ENCODE results near the gene NLRP11. TPM values are rescaled to one million over a fixed set of nuclear protein-coding genes. Genes with fewer than 3 reads are reported as not detected.
"Not testable (repeated sequence)": the region's sequence is repeated elsewhere in the genome, so short reads cannot be mapped to it uniquely, and the experiment has no call there.

NLRP11 gene
- total and polyA plus RNA-seq, 9 of the 15 experiments (the other 6 are each of a cell fraction or from before 2014, with no cell fraction given): 0.07 to 0.29 (median 0.12) TPM; not detected in 1

DNA sequence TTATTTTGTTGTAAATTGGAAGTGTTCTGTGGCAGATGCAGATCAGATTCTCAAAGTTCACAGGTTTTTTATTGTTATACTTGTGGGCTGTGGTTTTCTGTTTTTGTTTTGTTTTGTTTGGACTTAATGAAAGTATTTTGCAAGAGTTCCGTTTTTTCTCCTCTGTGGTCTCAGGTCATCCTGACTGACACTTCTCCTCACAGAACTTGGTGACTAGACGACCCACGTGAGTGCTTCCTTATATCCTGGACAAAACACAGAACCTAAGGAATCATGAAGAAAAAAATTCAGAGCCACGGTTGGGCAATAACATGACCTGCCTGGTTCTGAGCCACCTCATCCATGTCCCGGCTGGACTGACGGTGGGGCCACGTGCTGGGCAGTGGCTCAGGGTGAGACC lies 65.3 kb downstream of the NLRP11 start:
- CTCF ChIA-PET (ENCODE audit: low intra/inter-chr PET ratio): no interaction called here
- ATAC-seq: no peak
- no peak for FAIRE-seq
- Histone ChIP-seq H3K4me2 (ENCODE audit: insufficient read depth, low read length) (no peak overlapping the region), H3K27ac (ENCODE audit: extremely low read depth, low read depth, low read length) (no peak overlapping the region), H3K4me3 (no peak overlapping the region), H2AFZ (ENCODE audit: low read depth, low read length) (no peak overlapping the region), H3K36me3 (ENCODE audit: control insufficient read depth, insufficient read depth, low read length) (no peaks in the 10 kb centered on the region), H3K9ac (ENCODE audit: insufficient read depth in 1 of 2, low read depth in 2 of 2, low read length in 2 of 2) (no peak overlapping the region), H3K9me3 (replicated peaks; ENCODE audit: control insufficient read depth, insufficient read depth, low read depth, low read length) (no peaks in the 10 kb centered on the region), H4K20me1 (replicated peaks; ENCODE audit: control insufficient read depth, insufficient read depth, low read length) (no peaks in the 10 kb centered on the region), H3K27me3 (ENCODE audit: control insufficient read depth in 2 of 2, insufficient read depth in 2 of 2, low read length in 2 of 2) (peaks cover 8% of the 10 kb centered on the region in 2 experiments; a peak in 4 of 5 replicates), H3K9me1 (ENCODE audit: control insufficient read depth, insufficient read depth, low read length) (no peaks in the 10 kb centered on the region), H3K4me1 (replicated peaks in 1 of 2; ENCODE audit: control insufficient read depth in 2 of 2, insufficient read depth in 2 of 2, low read length in 2 of 2) (no peaks in the 10 kb centered on the region), H3K79me2 (ENCODE audit: control insufficient read depth, insufficient read depth, low read length) (no peaks in the 10 kb centered on the region)
- BruUV-seq (replicated peaks): no TSS peak
- intact Hi-C loops (cut with micrococcal nuclease): no loop called here
- TF ChIP-seq MGA (IDR thresholded peaks at IDR 0.05): no peak
- TF ChIP-seq IRF1 (CRISPR knock-in tag; IDR thresholded peaks at IDR 0.05; ENCODE audit: borderline replicate concordance): no peak
- no peak for DNase-seq (ENCODE audit: extremely low read depth in 1 of 4, low spot score in 3 of 4)
- POLR2A ChIA-PET: no interaction called here
- in situ Hi-C loops (cut with MboI): no loop called here
- WGBS (ENCODE audit: insufficient coverage, low coverage, missing lambda C conversion rate): 0% methylated on average over 6 of the region's 7 CpGs

GRCh38 chr19:55758797-55759196 lies 73.0 kb downstream of the NLRP11 start, which contains the start of gene RFPL4A:
RFPL4A (plus strand) TSS chr19:55759097; CDS start chr19:55761801, 2,704 bp downstream.
- H3K9me1 ChIP-seq (ENCODE audit: control insufficient read depth, insufficient read depth, low read length); CTCF ChIA-PET (ENCODE audit: low intra/inter-chr PET ratio); H3K36me3 ChIP-seq (ENCODE audit: control insufficient read depth, insufficient read depth, low read length); H3K27ac ChIP-seq (ENCODE audit: extremely low read depth, low read depth, low read length); intact Hi-C loops (cut with micrococcal nuclease); ATAC-seq; in situ Hi-C loops (cut with MboI); BruUV-seq (replicated peaks); H3K4me3 ChIP-seq; DNase-seq (ENCODE audit: extremely low read depth in 1 of 4, low spot score in 3 of 4); H3K9ac ChIP-seq (ENCODE audit: insufficient read depth in 1 of 2, low read depth in 2 of 2, low read length in 2 of 2); H4K20me1 ChIP-seq (replicated peaks; ENCODE audit: control insufficient read depth, insufficient read depth, low read length); H3K4me1 ChIP-seq (replicated peaks in 1 of 2; ENCODE audit: control insufficient read depth in 2 of 2, insufficient read depth in 2 of 2, low read length in 2 of 2); H3K79me2 ChIP-seq (ENCODE audit: control insufficient read depth, insufficient read depth, low read length); POLR2A ChIA-PET; H3K4me2 ChIP-seq (ENCODE audit: insufficient read depth, low read length); H3K9me3 ChIP-seq (replicated peaks; ENCODE audit: control insufficient read depth, insufficient read depth, low read depth, low read length): not testable (repeated sequence)
- WGBS (ENCODE audit: insufficient coverage, low coverage, missing lambda C conversion rate): 0% methylated on average over 1 of the region's 3 CpGs
- FAIRE-seq: peak; percentile 26
- Histone ChIP-seq H3K27me3 (ENCODE audit: control insufficient read depth in 2 of 2, insufficient read depth in 2 of 2, low read length in 2 of 2) (peaks cover 11 to 20% of the 10 kb centered on the region in 2 experiments; a peak in 4 of 5 replicates), H2AFZ (ENCODE audit: low read depth, low read length) (peak within 1 kb of the TSS; percentile 44; the same call in 1 of the 2 replicates)
